HG02943 (cell line): ENCODE measurements around the gene KRT15.

ENCODE experiments used
- ATAC-seq: cut with Tn5 transposase; IDR thresholded peaks from one replicate; pipeline ENCODE4 v1.9.1; 2021; ENCODE audit warnings: mild to moderate bottlenecking, low read depth, moderate library complexity; ENCODE audit not compliant: unreplicated experiment

The KRT15 gene

GRCh38 chr17:41527063-41528023 is 8.7 kb upstream of the KRT15 start:
- ATAC-seq: no peak

- no peak for ATAC-seq
Observed at GRCh38 chr17:41524261-41524660, 5.6 kb upstream of the KRT15 start.

- ATAC-seq: no peak
Observed at GRCh38 chr17:41523787-41524186, 5.1 kb upstream of the KRT15 start.

DNA sequence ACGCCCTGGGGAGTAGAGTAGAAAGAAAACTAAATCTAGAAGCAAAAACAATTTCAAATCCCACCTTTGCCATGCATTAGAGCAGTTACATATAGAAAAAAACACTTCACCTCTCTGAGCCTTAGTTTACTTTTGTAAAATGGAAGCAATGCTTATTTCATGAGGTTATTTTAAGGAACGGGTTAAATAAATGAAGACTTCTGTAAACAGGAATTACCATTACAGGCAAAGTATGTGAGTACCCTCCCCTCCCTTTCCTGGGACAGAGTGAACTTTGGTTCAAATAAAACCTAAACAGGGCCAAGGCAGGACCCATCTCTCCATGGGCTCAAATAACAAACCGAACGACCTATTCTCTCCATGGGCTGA is 4.5 kb upstream of the KRT15 start:
- ATAC-seq: no peak

GRCh38 chr17:41522301-41523224 is 3.9 kb upstream of the KRT15 start:
- no peak for ATAC-seq

DNA sequence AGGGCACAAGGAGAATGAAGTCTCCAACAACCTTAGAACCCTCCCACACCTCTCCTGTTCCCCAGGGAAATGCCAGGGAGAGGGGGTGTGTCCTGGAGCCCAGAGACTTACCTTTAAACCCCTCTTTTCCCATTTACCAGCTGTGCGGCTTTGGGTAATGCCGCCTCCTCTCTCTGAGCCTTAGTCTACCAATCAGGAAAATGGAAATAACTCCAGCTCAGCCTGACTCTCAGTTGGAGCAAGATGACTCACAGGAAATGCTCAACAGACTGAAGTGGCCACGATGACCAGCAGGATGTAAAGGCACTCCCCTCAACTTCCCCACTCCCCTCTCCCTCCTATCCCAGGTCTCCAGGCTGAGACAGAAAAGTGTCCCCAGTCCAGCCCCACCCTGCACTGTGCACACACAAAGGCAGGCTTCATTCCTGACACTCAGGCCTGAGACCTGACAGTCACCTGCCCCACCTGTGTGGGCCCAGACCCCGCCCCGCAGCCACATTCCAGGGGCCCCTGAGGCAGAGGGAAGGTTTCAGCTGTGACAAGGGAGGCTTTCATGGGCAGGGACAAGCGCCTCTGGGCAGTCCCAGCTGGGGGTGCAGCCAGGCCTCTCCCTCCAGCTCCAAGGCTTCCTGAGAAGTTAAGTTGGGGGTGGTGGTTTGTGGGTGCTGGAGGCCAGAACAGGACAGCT is 3.0 kb upstream of the KRT15 start:
- ATAC-seq: no peak

- no peak for ATAC-seq
Observed at GRCh38 chr17:41520821-41521521, 2.3 kb upstream of the KRT15 start.

DNA sequence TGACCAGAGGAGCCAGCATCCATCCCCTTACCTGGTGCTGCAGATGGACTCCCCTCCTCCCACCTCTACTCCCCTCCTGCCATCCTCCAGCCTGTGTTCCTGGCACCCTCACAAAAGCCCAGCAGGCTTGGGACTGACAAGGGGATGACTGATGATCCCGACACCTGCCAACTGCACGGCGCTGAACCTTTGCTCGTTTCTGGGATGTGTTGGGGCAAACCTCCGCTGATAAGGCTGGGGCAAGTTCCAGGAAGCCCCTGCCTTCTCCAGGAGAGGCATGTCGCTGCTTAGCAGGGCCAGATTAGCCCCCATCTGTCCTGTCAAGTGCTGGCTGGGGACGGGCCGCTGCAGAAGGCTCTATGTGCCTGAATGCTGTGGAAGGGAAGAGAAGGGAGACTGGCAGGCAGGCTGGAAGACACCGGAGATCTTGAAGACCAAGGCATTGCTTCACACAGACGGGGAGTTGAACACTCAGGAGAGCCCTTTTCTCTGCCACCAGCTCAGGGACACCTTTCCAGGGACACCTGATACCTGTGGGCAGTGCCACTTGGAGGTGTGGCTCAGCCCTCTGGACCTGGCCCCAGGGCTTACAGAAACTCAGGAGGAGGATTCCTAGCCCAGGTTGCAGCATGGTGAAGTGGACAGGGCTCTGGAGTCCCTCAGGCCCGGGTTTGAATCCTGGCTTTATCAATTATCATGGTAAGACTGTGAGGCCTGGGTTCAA is 973 bp upstream of the KRT15 start:
- no peak for ATAC-seq

DNA sequence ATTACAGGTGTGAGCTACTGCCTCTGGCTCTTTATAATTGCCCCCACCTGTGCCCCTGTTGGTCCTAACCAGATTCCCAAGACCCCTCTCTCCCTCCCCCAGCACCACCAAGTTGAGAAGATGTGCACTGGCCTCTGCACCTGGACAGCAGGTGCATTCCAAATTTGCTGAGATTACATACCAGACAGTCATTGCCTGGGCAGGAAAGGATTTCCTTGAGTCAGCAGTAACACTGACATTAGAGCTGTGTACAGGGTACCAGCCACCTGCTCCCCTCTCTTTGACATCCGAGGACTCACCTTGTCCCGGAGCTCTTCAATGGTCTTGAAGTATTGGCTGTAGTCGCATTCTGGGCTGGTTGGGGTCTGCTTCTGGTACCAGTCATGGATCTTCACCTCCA is 659 bp downstream of the KRT15 start:
- ATAC-seq: no peak

- ATAC-seq: no peak
Observed at GRCh38 chr17:41516830-41517283, 1.8 kb downstream of the KRT15 start.

DNA sequence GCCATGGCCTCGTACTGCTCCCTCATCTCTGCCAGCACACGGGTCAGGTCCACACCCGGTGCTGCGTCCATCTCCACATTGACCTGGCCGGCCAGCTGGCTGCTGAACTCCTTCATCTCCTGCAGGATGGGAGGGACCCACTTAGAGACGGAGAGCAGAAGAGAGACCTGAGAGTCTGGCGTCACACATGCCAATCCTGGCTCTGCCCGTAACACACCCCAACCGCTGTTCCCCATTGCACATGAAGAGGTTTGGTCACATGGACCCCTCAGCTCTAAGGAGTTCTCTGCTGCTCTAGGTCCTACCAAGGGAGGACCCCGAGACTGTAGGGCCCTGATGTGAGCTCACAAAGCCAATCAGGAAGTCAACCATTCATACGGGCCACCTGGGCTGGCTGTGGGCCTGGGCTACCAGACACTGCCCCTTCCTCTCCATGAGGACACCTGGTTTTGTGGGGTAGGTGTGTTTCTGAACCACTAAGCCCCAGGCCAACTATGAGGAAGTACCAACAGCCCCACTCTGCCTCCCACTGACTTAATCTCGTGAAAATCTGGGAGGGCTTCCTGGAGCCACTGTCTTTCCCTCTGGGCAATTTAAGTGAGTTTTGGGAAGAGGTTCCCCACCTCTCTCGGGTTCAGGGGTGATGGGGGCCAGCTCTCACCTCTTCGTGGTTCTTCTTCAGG is 2.4 kb downstream of the KRT15 start:
- ATAC-seq: no peak

DNA sequence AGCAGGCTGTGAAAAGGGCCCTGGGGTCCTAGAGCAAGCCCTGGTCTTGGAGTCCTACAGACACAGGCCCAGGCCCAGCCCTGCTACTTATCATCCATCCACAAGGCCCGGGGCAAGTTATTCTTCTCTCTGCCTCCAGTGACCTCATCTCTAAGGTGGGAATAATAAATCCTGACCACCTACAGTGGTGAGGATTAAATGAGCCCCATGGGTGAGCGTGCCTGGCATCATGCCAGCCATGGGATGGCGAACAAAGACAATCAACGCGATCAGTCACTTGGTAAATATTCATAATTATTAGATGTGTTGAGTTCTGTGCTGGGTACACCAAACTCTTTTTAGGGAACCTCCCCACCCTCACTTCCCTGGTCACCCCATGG is 5.5 kb downstream of the KRT15 start:
- no peak for ATAC-seq

DNA sequence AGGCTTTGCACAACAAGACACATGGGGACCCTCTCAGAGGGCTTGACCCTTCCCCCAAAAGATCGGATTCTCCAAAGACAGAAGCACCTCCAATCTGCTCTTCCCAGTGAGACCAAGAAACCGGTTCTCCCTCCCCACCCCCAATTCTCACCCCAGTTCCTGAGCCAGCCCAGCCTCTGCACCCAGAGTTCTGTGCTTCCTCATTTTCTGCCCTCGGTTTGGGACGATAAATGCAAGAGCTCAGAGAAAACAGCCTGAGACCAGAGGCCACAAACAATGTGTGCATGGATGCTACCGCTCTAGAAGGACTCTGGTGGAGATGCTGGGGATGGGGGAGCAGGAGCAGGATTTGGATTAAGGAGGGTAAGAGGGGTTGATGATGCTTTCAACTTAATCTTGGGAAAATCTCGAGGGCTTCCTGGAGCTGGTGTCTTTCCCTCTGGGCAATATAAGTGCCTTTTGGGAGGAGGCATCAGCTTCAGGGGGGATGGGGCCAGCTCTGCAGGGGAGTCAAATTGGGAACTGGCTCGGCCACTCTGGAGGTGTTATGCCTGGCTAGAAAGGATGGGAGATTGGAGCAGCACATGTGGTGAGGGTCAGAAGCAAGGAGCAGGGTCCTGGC is 6.0 kb downstream of the KRT15 start:
- no peak for ATAC-seq

- no peak for ATAC-seq
Observed at GRCh38 chr17:41511716-41512115, 7.0 kb downstream of the KRT15 start.

- ATAC-seq: no peak
Observed at GRCh38 chr17:41511116-41511515, 7.6 kb downstream of the KRT15 start.

DNA sequence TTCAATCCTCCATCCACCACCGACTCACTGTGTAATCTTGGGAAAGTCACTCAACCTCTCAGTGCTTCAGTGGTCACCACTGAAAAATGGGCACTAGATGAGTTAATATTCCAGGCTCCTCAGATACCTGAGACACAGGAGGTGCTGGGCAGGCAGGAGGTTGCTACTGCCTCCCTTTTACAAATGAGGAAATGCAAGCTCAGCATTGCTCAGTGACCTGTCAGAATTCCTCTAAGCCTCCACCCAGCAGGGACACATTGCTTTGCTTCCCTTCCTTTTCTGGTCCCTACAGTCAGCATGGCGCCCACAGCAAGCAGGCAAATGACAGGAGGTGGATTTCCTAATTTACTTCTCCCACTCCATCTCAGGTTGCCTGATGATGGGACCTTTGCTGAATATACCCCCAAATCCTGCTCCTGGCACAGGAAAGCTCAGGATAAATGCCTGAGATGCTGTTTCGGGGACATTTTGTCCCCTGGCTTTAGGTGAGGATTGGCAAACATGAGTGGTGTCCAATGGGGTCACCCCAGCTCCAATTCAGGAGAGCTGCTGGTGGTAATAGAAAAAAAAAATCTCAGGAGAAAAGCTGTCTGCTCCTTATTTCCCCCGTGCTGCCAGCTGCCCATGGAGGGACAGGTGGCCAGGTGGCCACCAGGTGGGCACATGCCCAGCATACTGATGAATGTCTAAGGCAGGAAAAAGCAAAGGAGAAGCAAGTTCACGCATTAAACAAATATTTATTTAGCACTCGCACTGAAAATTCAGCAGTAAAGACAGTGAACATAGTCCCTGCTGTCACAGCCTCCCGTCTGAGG is 8.2 kb downstream of the KRT15 start:
- no peak for ATAC-seq

DNA sequence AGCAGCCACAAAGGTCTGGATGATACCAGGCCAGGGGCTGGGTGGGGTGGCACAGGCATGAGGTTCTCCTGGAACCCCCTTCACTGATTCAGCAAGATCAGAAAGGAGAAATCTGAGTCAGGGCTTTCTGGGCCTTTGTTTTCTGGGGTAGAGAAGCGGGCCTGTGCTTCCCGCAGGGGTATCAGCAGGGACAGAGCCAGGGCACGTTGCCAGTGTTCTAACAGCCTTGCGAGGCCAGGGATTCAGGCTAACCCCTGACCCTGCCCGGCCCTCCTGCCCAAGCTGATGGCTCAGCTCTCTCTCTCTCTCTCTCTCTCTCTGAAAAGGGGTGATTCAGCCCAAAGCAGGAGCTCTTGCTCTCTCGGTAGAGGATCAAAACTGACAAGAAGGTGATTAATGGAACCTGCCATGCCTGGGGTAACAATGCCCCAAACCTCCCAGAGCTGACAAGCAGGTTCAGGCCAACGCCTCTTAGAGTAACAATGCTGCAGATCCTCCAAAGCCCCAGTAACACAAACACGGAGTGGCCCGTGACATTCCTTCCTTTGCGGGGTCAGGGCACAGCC is 11.3 kb downstream of the KRT15 start:
- ATAC-seq: no peak
